ENCODE measurements around the gene CCM2L.

Gene CCM2L

GRCh38 chr20:31974296-31974695 lies 35.9 kb upstream of the CCM2L start:
- no peak overlapping the region for H3K27ac ChIP-seq
- TF ChIP-seq CTCF (IDR thresholded peaks at IDR 0.05), result no peak
- no peak for TF ChIP-seq ZFX (IDR thresholded peaks at IDR 0.05; ENCODE audit: borderline replicate concordance)

- no peak overlapping the region for H3K27ac ChIP-seq
- no peak for TF ChIP-seq ZFX (IDR thresholded peaks at IDR 0.05; ENCODE audit: borderline replicate concordance)
- TF ChIP-seq CTCF (IDR thresholded peaks at IDR 0.05), result no peak
Observed at GRCh38 chr20:31974951-31975487, 35.2 kb upstream of the CCM2L start.

- H3K27ac ChIP-seq, result no peak overlapping the region
- TF ChIP-seq ZFX (IDR thresholded peaks at IDR 0.05; ENCODE audit: borderline replicate concordance), result no peak
- no peak for TF ChIP-seq CTCF (IDR thresholded peaks at IDR 0.05)
Observed at GRCh38 chr20:31975874-31976273, 34.4 kb upstream of the CCM2L start.

GRCh38 chr20:31977080-31977479 lies 33.2 kb upstream of the CCM2L start:
- no peak overlapping the region for H3K27ac ChIP-seq
- TF ChIP-seq ZFX (IDR thresholded peaks at IDR 0.05; ENCODE audit: borderline replicate concordance) (no peak), CTCF (IDR thresholded peaks at IDR 0.05) (no peak)

GRCh38 chr20:31979713-31980426 lies 30.4 kb upstream of the CCM2L start:
- TF ChIP-seq CTCF (IDR thresholded peaks at IDR 0.05) (no peak), ZFX (IDR thresholded peaks at IDR 0.05; ENCODE audit: borderline replicate concordance) (no peak)

GRCh38 chr20:31981784-31982183 lies 28.5 kb upstream of the CCM2L start:
- no peak overlapping the region for H3K27ac ChIP-seq
- TF ChIP-seq CTCF (IDR thresholded peaks at IDR 0.05), result no peak
- TF ChIP-seq ZFX (IDR thresholded peaks at IDR 0.05; ENCODE audit: borderline replicate concordance), result no peak

More at GRCh38 chr20:31979713-31980426, 30.4 kb upstream of the CCM2L start:
- H3K27ac ChIP-seq, result no peak overlapping the region

GRCh38 chr20:31984981-31985471 lies 25.2 kb upstream of the CCM2L start:
- no peak for TF ChIP-seq ZFX (IDR thresholded peaks at IDR 0.05; ENCODE audit: borderline replicate concordance)
- no peak for TF ChIP-seq CTCF (IDR thresholded peaks at IDR 0.05)
- H3K27ac ChIP-seq, result no peak overlapping the region
